Inferior parietal cortex (tissue), 1 donor: ENCODE measurements around the gene UBE2H.
"Not testable (repeated sequence)": the region's sequence is repeated elsewhere in the genome, so short reads cannot be mapped to it uniquely, and the experiment has no call there.

ENCODE experiments used
- DNase-seq: peaks from one replicate; pipeline ENCODE4 v3.0.0-alpha.2; 2016; ENCODE audit errors: extremely low spot score

The UBE2H gene

GRCh38 chr7:129874722-129875121 is 78.0 kb downstream of the UBE2H start:
- no peak for DNase-seq

GRCh38 chr7:129872054-129872453 is 80.7 kb downstream of the UBE2H start:
- DNase-seq: no peak

GRCh38 chr7:129870668-129871067 is 82.1 kb downstream of the UBE2H start:
- no peak for DNase-seq

- no peak for DNase-seq
Observed at GRCh38 chr7:129866251-129866650, 86.5 kb downstream of the UBE2H start.

- no peak for DNase-seq
Observed at GRCh38 chr7:129865925-129866201, 86.9 kb downstream of the UBE2H start.

- DNase-seq: no peak
Observed at GRCh38 chr7:129865093-129865924, 87.5 kb downstream of the UBE2H start.

GRCh38 chr7:129864676-129865075 is 88.1 kb downstream of the UBE2H start:
- DNase-seq: not testable (repeated sequence)

GRCh38 chr7:129864042-129864441 is 88.7 kb downstream of the UBE2H start:
- no peak for DNase-seq

- no peak for DNase-seq
Observed at GRCh38 chr7:129862682-129863081, 90.1 kb downstream of the UBE2H start.

- not testable (repeated sequence) for DNase-seq
Observed at GRCh38 chr7:129860784-129861183, 92.0 kb downstream of the UBE2H start.

GRCh38 chr7:129859183-129859582 is 93.6 kb downstream of the UBE2H start:
- no peak for DNase-seq

GRCh38 chr7:129858490-129858889 is 94.3 kb downstream of the UBE2H start:
- DNase-seq: no peak

GRCh38 chr7:129857313-129857712 is 95.4 kb downstream of the UBE2H start:
- DNase-seq: no peak

- no peak for DNase-seq
Observed at GRCh38 chr7:129855935-129856717, 96.6 kb downstream of the UBE2H start.

- no peak for DNase-seq
Observed at GRCh38 chr7:129855234-129855673, 97.5 kb downstream of the UBE2H start.

- no peak for DNase-seq
Observed at GRCh38 chr7:129854401-129854800, 98.4 kb downstream of the UBE2H start.

GRCh38 chr7:129853661-129854268 is 99.0 kb downstream of the UBE2H start:
- no peak for DNase-seq

GRCh38 chr7:129851809-129852208 is 101.0 kb downstream of the UBE2H start:
- no peak for DNase-seq

- DNase-seq: no peak
Observed at GRCh38 chr7:129851174-129851573, 101.6 kb downstream of the UBE2H start.

GRCh38 chr7:129848436-129848835 is 104.3 kb downstream of the UBE2H start:
- DNase-seq: no peak

GRCh38 chr7:129845972-129846327 is 106.8 kb downstream of the UBE2H start:
- no peak for DNase-seq

- DNase-seq: no peak
Observed at GRCh38 chr7:129845178-129845971, 107.4 kb downstream of the UBE2H start.
